OCI-LY1 (cell line): ENCODE results near the gene DISP2.

Source experiments
- H2AFZ ChIP-seq: fragments of 200-600 bp; sonication (generic), shearing (Covaris generic); 2 replicates; pipeline ENCODE4 v1.6.0; 2014; ENCODE audit warnings: antibody characterized with exemption, mild to moderate bottlenecking, low read length
- H3F3A ChIP-seq: fragments of 200-600 bp; sonication (generic), shearing (Covaris generic); 2 replicates; pipeline ENCODE4 v1.6.0; 2014; ENCODE audit warnings: mild to moderate bottlenecking, antibody characterized with exemption, low read length, moderate library complexity; ENCODE audit not compliant: insufficient read depth
- H3K27ac ChIP-seq: fragments of 200-600 bp; sonication (generic); 2 replicates; pipeline ENCODE4 v1.5.1; 2014; ENCODE audit warnings: low read length, mixed run types, mild to moderate bottlenecking, low read depth; ENCODE audit not compliant: poor library complexity, severe bottlenecking
- H3K27me3 ChIP-seq: fragments of 200-600 bp; sonication (generic); 2 replicates; pipeline ENCODE4 v1.6.0; 2014; ENCODE audit warnings: antibody characterized with exemption, mild to moderate bottlenecking, low read length, moderate library complexity; ENCODE audit not compliant: insufficient read depth
- H3K36me3 ChIP-seq: fragments of 200-600 bp; sonication (generic); 2 replicates; pipeline ENCODE4 v1.6.1; 2014; ENCODE audit warnings: mild to moderate bottlenecking, antibody characterized with exemption, low read length, moderate library complexity, mixed read lengths; ENCODE audit not compliant: insufficient read depth
- H3K4me1 ChIP-seq: fragments of 200-600 bp; sonication (generic); 2 replicates; pipeline ENCODE4 v1.5.1; 2014; ENCODE audit warnings: mild to moderate bottlenecking, low read length, moderate library complexity; ENCODE audit not compliant: insufficient read depth, severe bottlenecking
- H3K4me2 ChIP-seq: fragments of 200-600 bp; sonication (generic), shearing (Covaris generic); 2 replicates; pipeline ENCODE4 v1.6.1; 2014; ENCODE audit warnings: low read length
- H3K4me3 ChIP-seq: fragments of 200-600 bp; sonication (generic); 2 replicates; pipeline ENCODE4 v1.5.1; 2014; ENCODE audit warnings: low read length, low read depth, mild to moderate bottlenecking, mixed read lengths; ENCODE audit not compliant: poor library complexity, severe bottlenecking
- H3K79me2 ChIP-seq: fragments of 200-600 bp; shearing (Covaris generic); 2 replicates; pipeline ENCODE4 v1.6.1; 2016; ENCODE audit warnings: mixed run types, low read length, mixed read lengths; ENCODE audit not compliant: insufficient read depth
- H3K9ac ChIP-seq: fragments of 200-600 bp; sonication (generic), shearing (Covaris generic); 2 replicates; pipeline ENCODE4 v1.6.1; 2014; ENCODE audit warnings: mild to moderate bottlenecking, low read length, mixed read lengths
- H3K9me2 ChIP-seq: fragments of 200-600 bp; sonication (generic), shearing (Covaris generic); 2 replicates; pipeline ENCODE4 v1.6.1; 2014; ENCODE audit warnings: low read depth, mild to moderate bottlenecking, low read length, mixed read lengths
- H3K9me3 ChIP-seq: fragments of 200-600 bp; shearing (Covaris generic); 2 replicates; pipeline ENCODE4 v1.6.1; 2014; ENCODE audit warnings: low read length, mixed read lengths
- H4K20me1 ChIP-seq: fragments of 200-600 bp; sonication (generic), shearing (Covaris generic); 2 replicates; pipeline ENCODE4 v1.6.0; 2016; ENCODE audit warnings: mild to moderate bottlenecking, low read length; ENCODE audit not compliant: insufficient read depth
- CTCF ChIP-seq: fragments of 200-600 bp; sonication (generic), shearing (Covaris generic); IDR thresholded peaks from 2 replicates; pipeline ENCODE4 v1.5.1; 2017; ENCODE audit warnings: mild to moderate bottlenecking, antibody characterized with exemption, low read length, moderate library complexity, mixed read lengths
- EZH2 ChIP-seq: fragments of 200-600 bp; sonication (generic), shearing (Covaris generic); IDR thresholded peaks from 2 replicates; pipeline ENCODE4 v1.8.0; 2017; ENCODE audit warnings: borderline replicate concordance, mixed run types, mild to moderate bottlenecking, antibody characterized with exemption, low read length, moderate library complexity, mixed read lengths

The DISP2 gene

GRCh38 chr15:40363611-40364010 lies 5.6 kb downstream of the DISP2 start:
- peaks cover 17% of the 10 kb centered on the region for H3K4me1 ChIP-seq
- H3K9me2 ChIP-seq = no peaks in the 10 kb centered on the region
- H3K9ac ChIP-seq = no peak overlapping the region
- H3K36me3 ChIP-seq = no peaks in the 10 kb centered on the region
- TF ChIP-seq CTCF = no peak
- TF ChIP-seq EZH2 = no peak
- no peaks in the 10 kb centered on the region for H3K9me3 ChIP-seq
- no peak overlapping the region for H3K27ac ChIP-seq
- no peak overlapping the region for H2AFZ ChIP-seq
- no peaks in the 10 kb centered on the region for H3K27me3 ChIP-seq
- H3F3A ChIP-seq = no peaks in the 10 kb centered on the region
- H3K4me2 ChIP-seq = no peak overlapping the region
- H3K4me3 ChIP-seq = no peak overlapping the region
- no peaks in the 10 kb centered on the region for H4K20me1 ChIP-seq
- H3K79me2 ChIP-seq = no peaks in the 10 kb centered on the region

GRCh38 chr15:40364251-40364650 lies 6.2 kb downstream of the DISP2 start:
- no peaks in the 10 kb centered on the region for H3K36me3 ChIP-seq
- H3F3A ChIP-seq = no peaks in the 10 kb centered on the region
- no peak overlapping the region for H2AFZ ChIP-seq
- no peak for TF ChIP-seq CTCF
- no peak for TF ChIP-seq EZH2
- no peak overlapping the region for H3K27ac ChIP-seq
- H4K20me1 ChIP-seq = no peaks in the 10 kb centered on the region
- no peaks in the 10 kb centered on the region for H3K79me2 ChIP-seq
- H3K27me3 ChIP-seq = no peaks in the 10 kb centered on the region
- H3K4me3 ChIP-seq = no peak overlapping the region
- no peaks in the 10 kb centered on the region for H3K9me3 ChIP-seq
- no peaks in the 10 kb centered on the region for H3K9me2 ChIP-seq
- no peak overlapping the region for H3K9ac ChIP-seq
- H3K4me2 ChIP-seq = no peak overlapping the region
- peaks cover 13% of the 10 kb centered on the region for H3K4me1 ChIP-seq

- no peak for TF ChIP-seq CTCF
- no peak for TF ChIP-seq EZH2
- Histone ChIP-seq H3K79me2 (no peaks in the 10 kb centered on the region), H3K27me3 (no peaks in the 10 kb centered on the region), H3K9me3 (no peaks in the 10 kb centered on the region), H3K9ac (no peak overlapping the region), H3K36me3 (no peaks in the 10 kb centered on the region), H3K9me2 (no peaks in the 10 kb centered on the region), H3K27ac (no peak overlapping the region), H3K4me1 (peaks cover 13% of the 10 kb centered on the region), H3K4me3 (no peak overlapping the region), H3F3A (no peaks in the 10 kb centered on the region), H3K4me2 (no peak overlapping the region), H4K20me1 (no peaks in the 10 kb centered on the region), H2AFZ (no peak overlapping the region)
These were observed 7.0 kb downstream of the DISP2 start for GRCh38 chr15:40365016-40365415.
